Measurements from ENCODE around the gene MTA3.
"Not testable (repeated sequence)": the region's sequence is repeated elsewhere in the genome, so short reads cannot be mapped to it uniquely, and the experiment has no call there.

The MTA3 gene

GRCh38 chr2:42675815-42676214 is 107.4 kb downstream of the MTA3 start:
- DNase-seq, result no peak

- no peak for DNase-seq
Observed at GRCh38 chr2:42685303-42685702, 116.9 kb downstream of the MTA3 start.

- peak; percentile 85 for DNase-seq
Observed at GRCh38 chr2:42693013-42693615, 124.7 kb downstream of the MTA3 start.

- peak; percentile 35 for DNase-seq
Observed at GRCh38 chr2:42693688-42694479, 125.5 kb downstream of the MTA3 start.

- no peak for DNase-seq
Observed at GRCh38 chr2:42696987-42697386, 128.6 kb downstream of the MTA3 start.

- no peak for DNase-seq
Observed at GRCh38 chr2:42698940-42699339, 130.5 kb downstream of the MTA3 start.

GRCh38 chr2:42706836-42707235 is 138.4 kb downstream of the MTA3 start:
- no peak for DNase-seq

GRCh38 chr2:42708179-42708578 is 139.7 kb downstream of the MTA3 start:
- DNase-seq, result no peak

- DNase-seq, result no peak
Observed at GRCh38 chr2:42711896-42712295, 143.5 kb downstream of the MTA3 start.

- no peak for DNase-seq
Observed at GRCh38 chr2:42712934-42713333, 144.5 kb downstream of the MTA3 start.

GRCh38 chr2:42713920-42714319 is 145.5 kb downstream of the MTA3 start:
- no peak for DNase-seq

- no peak for DNase-seq
Observed at GRCh38 chr2:42714686-42715085, 146.3 kb downstream of the MTA3 start.

GRCh38 chr2:42721898-42722297 is 153.5 kb downstream of the MTA3 start:
- no peak for DNase-seq

- DNase-seq, result peak; percentile 96
Observed at GRCh38 chr2:42722320-42723190, 154.1 kb downstream of the MTA3 start.

GRCh38 chr2:42723465-42723864 is 155.0 kb downstream of the MTA3 start:
- DNase-seq, result no peak

- DNase-seq, result no peak
Observed at GRCh38 chr2:42724886-42725285, 156.5 kb downstream of the MTA3 start.

- peak; percentile 34 for DNase-seq
Observed at GRCh38 chr2:42725657-42726056, 157.2 kb downstream of the MTA3 start.

GRCh38 chr2:42726680-42727079 is 158.2 kb downstream of the MTA3 start:
- no peak for DNase-seq

- not testable (repeated sequence) for DNase-seq
Observed at GRCh38 chr2:42731316-42731715, 162.9 kb downstream of the MTA3 start.

- DNase-seq, result no peak
Observed at GRCh38 chr2:42733852-42734251, 165.4 kb downstream of the MTA3 start.

GRCh38 chr2:42736598-42737322 is 168.3 kb downstream of the MTA3 start:
- no peak for DNase-seq

GRCh38 chr2:42741140-42741539 is 172.7 kb downstream of the MTA3 start:
- no peak for DNase-seq

Data from MV-4-11 (cell line).